Measurements from ENCODE around the gene QKI. TPM values are rescaled to one million over a fixed set of nuclear protein-coding genes. Genes with fewer than 3 reads are reported as not detected.

Gene QKI
- total RNA-seq, 4 donors from 2014 or later = 8.4 to 107 (median 37.1) TPM

GRCh38 chr6:163520956-163521355, 106.4 kb downstream of the QKI start:
- H3K36me3 ChIP-seq = no peaks in the 10 kb centered on the region
- H3K27ac ChIP-seq = no peak overlapping the region
- no peak for DNase-seq
- H3K4me3 ChIP-seq = no peak overlapping the region
- TF ChIP-seq, protein P1, sequence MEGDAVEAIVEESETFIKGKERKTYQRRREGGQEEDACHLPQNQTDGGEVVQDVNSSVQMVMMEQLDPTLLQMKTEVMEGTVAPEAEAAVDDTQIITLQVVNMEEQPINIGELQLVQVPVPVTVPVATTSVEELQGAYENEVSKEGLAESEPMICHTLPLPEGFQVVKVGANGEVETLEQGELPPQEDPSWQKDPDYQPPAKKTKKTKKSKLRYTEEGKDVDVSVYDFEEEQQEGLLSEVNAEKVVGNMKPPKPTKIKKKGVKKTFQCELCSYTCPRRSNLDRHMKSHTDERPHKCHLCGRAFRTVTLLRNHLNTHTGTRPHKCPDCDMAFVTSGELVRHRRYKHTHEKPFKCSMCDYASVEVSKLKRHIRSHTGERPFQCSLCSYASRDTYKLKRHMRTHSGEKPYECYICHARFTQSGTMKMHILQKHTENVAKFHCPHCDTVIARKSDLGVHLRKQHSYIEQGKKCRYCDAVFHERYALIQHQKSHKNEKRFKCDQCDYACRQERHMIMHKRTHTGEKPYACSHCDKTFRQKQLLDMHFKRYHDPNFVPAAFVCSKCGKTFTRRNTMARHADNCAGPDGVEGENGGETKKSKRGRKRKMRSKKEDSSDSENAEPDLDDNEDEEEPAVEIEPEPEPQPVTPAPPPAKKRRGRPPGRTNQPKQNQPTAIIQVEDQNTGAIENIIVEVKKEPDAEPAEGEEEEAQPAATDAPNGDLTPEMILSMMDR (IDR thresholded peaks at IDR 0.05) = no peak
- TF ChIP-seq POLR2A (IDR thresholded peaks at IDR 0.05) = no peak
- H3K9me3 ChIP-seq = no peaks in the 10 kb centered on the region
- no peaks in the 10 kb centered on the region for H3K4me1 ChIP-seq
- H3K27me3 ChIP-seq = no peaks in the 10 kb centered on the region

DNA sequence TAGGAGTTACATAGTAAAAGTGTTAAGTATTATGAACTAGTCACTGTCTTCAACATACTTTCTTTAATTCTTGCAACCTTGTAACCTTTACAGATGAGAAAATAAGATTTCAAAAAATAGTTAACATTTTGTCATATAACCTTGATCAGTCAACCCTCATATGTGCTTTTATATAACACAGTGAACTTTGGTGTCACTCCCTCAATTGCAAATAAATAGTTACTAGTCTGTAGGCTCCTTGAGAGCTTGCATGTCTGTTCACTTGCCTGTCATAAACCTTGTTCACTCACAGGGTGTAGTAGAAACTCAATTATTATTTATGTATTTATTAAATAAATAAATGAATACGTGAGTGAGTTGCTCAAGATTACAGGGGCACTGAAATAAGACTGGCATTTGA, 107.5 kb downstream of the QKI start:
- no peaks in the 10 kb centered on the region for H3K9me3 ChIP-seq
- no peaks in the 10 kb centered on the region for H3K4me1 ChIP-seq
- H3K27ac ChIP-seq = no peak overlapping the region
- no peak for DNase-seq
- no peaks in the 10 kb centered on the region for H3K27me3 ChIP-seq
- TF ChIP-seq, protein P1 (IDR thresholded peaks at IDR 0.05) = no peak
- TF ChIP-seq POLR2A (IDR thresholded peaks at IDR 0.05) = no peak
- H3K4me3 ChIP-seq = no peak overlapping the region
- no peaks in the 10 kb centered on the region for H3K36me3 ChIP-seq

GRCh38 chr6:163525926-163526325, 111.4 kb downstream of the QKI start:
- H3K27ac ChIP-seq = no peak overlapping the region
- H3K9me3 ChIP-seq = no peaks in the 10 kb centered on the region
- no peak for TF ChIP-seq POLR2A (IDR thresholded peaks at IDR 0.05)
- H3K27me3 ChIP-seq = no peaks in the 10 kb centered on the region
- no peak for DNase-seq
- peaks cover 0 to 6% (median 0%) of the 10 kb centered on the region in 4 donors for H3K4me1 ChIP-seq
- H3K4me3 ChIP-seq = no peak overlapping the region
- H3K36me3 ChIP-seq = no peaks in the 10 kb centered on the region

- Histone ChIP-seq H3K4me3 (no peak overlapping the region), H3K36me3 (no peaks in the 10 kb centered on the region), H3K27me3 (no peaks in the 10 kb centered on the region), H3K9me3 (no peaks in the 10 kb centered on the region), H3K4me1 (peaks cover 0 to 8% (median 0%) of the 10 kb centered on the region in 4 donors), H3K27ac (no peak overlapping the region)
- TF ChIP-seq, protein P1 (IDR thresholded peaks at IDR 0.05) = no peak
- no peak for TF ChIP-seq POLR2A (IDR thresholded peaks at IDR 0.05)
- no peak for DNase-seq
Observed at GRCh38 chr6:163526346-163526745, 111.8 kb downstream of the QKI start.

DNA sequence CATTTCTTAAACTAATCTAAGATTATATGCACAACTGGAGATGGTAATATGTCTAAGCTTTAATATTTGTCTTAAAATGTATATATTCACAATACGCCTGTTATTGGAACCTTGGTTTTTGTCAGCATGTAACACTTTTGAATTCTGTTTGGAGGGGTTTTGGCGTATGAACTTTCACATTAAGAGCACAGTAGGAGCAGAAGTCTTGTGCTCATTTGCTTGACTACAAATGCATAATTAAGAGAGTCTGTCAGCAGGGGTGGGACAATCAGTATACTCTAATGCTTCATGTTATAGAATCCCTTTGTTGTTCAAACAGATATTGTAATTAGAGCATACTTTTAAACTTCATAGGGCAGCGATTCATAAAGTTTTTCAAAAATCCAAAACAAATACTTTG, 112.8 kb downstream of the QKI start:
- H3K9me3 ChIP-seq = no peaks in the 10 kb centered on the region
- TF ChIP-seq, protein P1 (IDR thresholded peaks at IDR 0.05) = no peak
- TF ChIP-seq POLR2A (IDR thresholded peaks at IDR 0.05) = no peak
- H3K4me3 ChIP-seq = no peak overlapping the region
- H3K4me1 ChIP-seq = peaks cover 0 to 8% (median 0%) of the 10 kb centered on the region in 4 donors
- no peaks in the 10 kb centered on the region for H3K36me3 ChIP-seq
- H3K27me3 ChIP-seq = no peaks in the 10 kb centered on the region
- H3K27ac ChIP-seq = no peak overlapping the region
- no peak for DNase-seq

GRCh38 chr6:163529605-163530004, 115.1 kb downstream of the QKI start:
- Histone ChIP-seq H3K9me3 (no peaks in the 10 kb centered on the region), H3K4me3 (no peak overlapping the region), H3K36me3 (no peaks in the 10 kb centered on the region), H3K27me3 (no peaks in the 10 kb centered on the region), H3K4me1 (peaks cover 0 to 14% (median 0%) of the 10 kb centered on the region in 4 donors), H3K27ac (no peak overlapping the region)
- DNase-seq = no peak
- TF ChIP-seq POLR2A (IDR thresholded peaks at IDR 0.05) = no peak
- TF ChIP-seq, protein P1 (IDR thresholded peaks at IDR 0.05) = no peak
